HG03175 (cell line): ENCODE measurements around the gene SPATA3.
"Not testable (repeated sequence)": the region's sequence is repeated elsewhere in the genome, so short reads cannot be mapped to it uniquely, and the experiment has no call there.

Experiments
- ATAC-seq: cut with Tn5 transposase; IDR thresholded peaks from one replicate; pipeline ENCODE4 v1.9.1; 2021; ENCODE audit warnings: mild to moderate bottlenecking, moderate library complexity; ENCODE audit not compliant: unreplicated experiment

Gene SPATA3

GRCh38 chr2:230991598-230991997 lies 4.3 kb upstream of the SPATA3 start:
- no peak for ATAC-seq

- ATAC-seq: no peak
Measured at GRCh38 chr2:230996661-230997060, 740 bp downstream of the SPATA3 start.

GRCh38 chr2:230998882-230999281 lies 3.0 kb downstream of the SPATA3 start:
- no peak for ATAC-seq

GRCh38 chr2:230999477-230999876 lies 3.6 kb downstream of the SPATA3 start:
- ATAC-seq: no peak

- ATAC-seq: no peak
Measured at GRCh38 chr2:231000211-231000904, 4.4 kb downstream of the SPATA3 start.

- no peak for ATAC-seq
Measured at GRCh38 chr2:231001036-231001435, 5.1 kb downstream of the SPATA3 start.

- no peak for ATAC-seq
Measured at GRCh38 chr2:231001921-231002320, 6.0 kb downstream of the SPATA3 start.

- no peak for ATAC-seq
Measured at GRCh38 chr2:231002641-231003040, 6.7 kb downstream of the SPATA3 start.

GRCh38 chr2:231003186-231003585 lies 7.3 kb downstream of the SPATA3 start:
- no peak for ATAC-seq

- ATAC-seq: not testable (repeated sequence)
Measured at GRCh38 chr2:231004930-231005329, 9.0 kb downstream of the SPATA3 start.

- no peak for ATAC-seq
Measured at GRCh38 chr2:231007286-231008098, 11.6 kb downstream of the SPATA3 start.

GRCh38 chr2:231008131-231008530 lies 12.2 kb downstream of the SPATA3 start:
- ATAC-seq: no peak

- no peak for ATAC-seq
Measured at GRCh38 chr2:231009236-231009919, 13.5 kb downstream of the SPATA3 start.

- ATAC-seq: no peak
Measured at GRCh38 chr2:231010201-231010730, 14.3 kb downstream of the SPATA3 start.

- no peak for ATAC-seq
Measured at GRCh38 chr2:231011526-231011925, 15.6 kb downstream of the SPATA3 start.

GRCh38 chr2:231012463-231012862 lies 16.5 kb downstream of the SPATA3 start:
- no peak for ATAC-seq

- no peak for ATAC-seq
Measured at GRCh38 chr2:231013820-231014219, 17.9 kb downstream of the SPATA3 start.

- ATAC-seq: no peak
Measured at GRCh38 chr2:231015478-231015877, 19.6 kb downstream of the SPATA3 start.

- ATAC-seq: no peak
Measured at GRCh38 chr2:231015926-231016325, 20.0 kb downstream of the SPATA3 start.

GRCh38 chr2:231016566-231017230 lies 20.8 kb downstream of the SPATA3 start:
- ATAC-seq: no peak

GRCh38 chr2:231017231-231017598 lies 21.3 kb downstream of the SPATA3 start:
- ATAC-seq: no peak
